A549 treated with AZD9567 at 1 μM for 4 hours (cell line): Measurements from ENCODE around the gene SMAD4. TPM values are rescaled to one million over a fixed set of nuclear protein-coding genes. Genes with fewer than 3 reads are reported as not detected.

Experiments used
- total RNA-seq: library from RNA; stranded (reverse); fragments of 200-300 nt; extraction: Qiagen RNA extraction; gene quantifications from 5 replicates; pipeline ENCODE4 v1.2.3, GENCODE V29; 2022; ENCODE audit not compliant: insufficient read depth

SMAD4 gene
- 46.5 to 96.7 TPM (median 59.8 TPM) in 5 replicates for total RNA-seq

GRCh38 chr18:51029694-51030536 is at the start of gene SMAD4:
Gene SMAD4, plus strand, starts transcription at chr18:51030213. Its CDS starts 16,834 bp downstream, at chr18:51047047.

Other genes with a start within 250 kb of the SMAD4 start
- gene MRO, start 210.2 kb upstream of the SMAD4 start, total RNA-seq, result 0.06 to 0.26 TPM (median 0.13 TPM) in 4 of 5 replicates, not detected in the other
- 31.3 to 39.7 TPM (median 35.1 TPM) in 5 replicates for gene ME2, start 151.1 kb upstream of the SMAD4 start, total RNA-seq
- gene ELAC1, start 62.2 kb upstream of the SMAD4 start, total RNA-seq, result 4.0 to 5.7 TPM (median 5.3 TPM) in 5 replicates
- gene MEX3C, start 167.5 kb downstream of the SMAD4 start, total RNA-seq, result 17.9 to 23.8 TPM (median 18.9 TPM) in 5 replicates